ENCODE measurements around the gene PON3. TPM values are rescaled to one million over a fixed set of nuclear protein-coding genes. Genes with fewer than 3 reads are reported as not detected.

PON3 gene
- total and polyA plus RNA-seq, 2 of the 4 experiments (the other 2 are of a cell fraction): not detected

GRCh38 chr7:95317966-95318365 is 78.2 kb downstream of the PON3 start:
- H3K9me3 ChIP-seq (ENCODE audit: control insufficient read depth, insufficient read depth, low read length): no peaks in the 10 kb centered on the region
- no peak overlapping the region for H4K8ac ChIP-seq (ENCODE audit: low read depth in 2 of 2, low read length in 2 of 2)
- no peak for TF ChIP-seq USF2 (IDR thresholded peaks at IDR 0.05; ENCODE audit: low read depth, low read length)
- TF ChIP-seq CTCF (conservative IDR thresholded peaks at IDR 0.05; ENCODE audit: low read depth, low read length): no peak
- no peak for TF ChIP-seq BHLHE40 (IDR thresholded peaks at IDR 0.05; ENCODE audit: low read depth, low read length)
- no peak overlapping the region for H2BK15ac ChIP-seq (ENCODE audit: low read depth, low read length)
- no peaks in the 10 kb centered on the region for H3K27me3 ChIP-seq (ENCODE audit: control insufficient read depth, insufficient read depth, low read length)
- H3K14ac ChIP-seq (replicated peaks; ENCODE audit: low read depth, low read length): no peak overlapping the region
- no peak overlapping the region for H3K4me3 ChIP-seq (ENCODE audit: insufficient read depth, low read depth, low read length)
- intact Hi-C loops (cut with micrococcal nuclease) (no loop called here), in situ Hi-C loops (cut with MboI; ENCODE audit: low sequenced_read_pairs) (no loop called here), dilution Hi-C loops (cut with HindIII; ENCODE audit: low sequenced_read_pairs, unreplicated experiment) (no loop called here)
- H2AFZ ChIP-seq (replicated peaks; ENCODE audit: low read length, poor library complexity): no peak overlapping the region
- ATAC-seq (ENCODE audit: low read depth) (no peak), DNase-seq (no peak)
- H3K23ac ChIP-seq (ENCODE audit: low read depth, low read length): no peak overlapping the region
- no peaks in the 10 kb centered on the region for H4K20me1 ChIP-seq (ENCODE audit: insufficient read depth, low read length)
- H3K4ac ChIP-seq (ENCODE audit: low read depth, low read length): no peak overlapping the region
- H3K9ac ChIP-seq (ENCODE audit: low read depth, low read length): no peak overlapping the region
- no peak overlapping the region for H4K91ac ChIP-seq (ENCODE audit: insufficient read depth, low read depth, low read length)
- no peak overlapping the region for H2BK120ac ChIP-seq (ENCODE audit: low read depth, low read length)
- H3K27ac ChIP-seq (ENCODE audit: insufficient read depth, low read length): no peak overlapping the region
- no peak overlapping the region for H3K18ac ChIP-seq (ENCODE audit: low read depth, low read length)
- no peak overlapping the region for H2AK5ac ChIP-seq (ENCODE audit: low read depth, low read length)
- H3K4me1 ChIP-seq (ENCODE audit: control insufficient read depth, insufficient read depth, low read length): no peaks in the 10 kb centered on the region
- H2BK5ac ChIP-seq (ENCODE audit: low read depth, low read length, poor library complexity, severe bottlenecking): no peak overlapping the region
- no peak overlapping the region for H3K4me2 ChIP-seq (ENCODE audit: low read depth, low read length)
- no peak overlapping the region for H2AK9ac ChIP-seq (replicated peaks; ENCODE audit: low read depth, low read length, poor library complexity)
- no TSS peak for BruUV-seq (replicated peaks)
- no peaks in the 10 kb centered on the region for H3K36me3 ChIP-seq (ENCODE audit: control insufficient read depth, insufficient read depth, low read length)
- no peak overlapping the region for H2BK20ac ChIP-seq (ENCODE audit: low read depth, low read length)
- no peak overlapping the region for H3K56ac ChIP-seq (ENCODE audit: extremely low read depth, insufficient read depth, low read length)
- WGBS, 2 experiments (ENCODE audit: extremely low coverage in 2 of 2, insufficient read length in 1 of 2): no CpG with 5 or more reads among the region's 3 CpGs
- ChIA-PET POLR2A (ENCODE audit: unreplicated experiment) (no interaction called here), CTCF (no interaction called here)
- H4K5ac ChIP-seq (ENCODE audit: low read depth, low read length): no peak overlapping the region
- no peaks in the 10 kb centered on the region for H3K9me1 ChIP-seq (ENCODE audit: insufficient read depth, low read length)
- no peaks in the 10 kb centered on the region for H3K79me1 ChIP-seq (ENCODE audit: low read depth in 1 of 2, low read length in 2 of 2)

All from IMR-90 (cell line).